DMS153 treated with DMSO at 0.1 percent for 48 hours (cell line): ENCODE results near the gene STK32B.

ENCODE experiments used
- DNase-seq: peaks from one replicate; lab custom pipeline; 2025; ENCODE audit not compliant: unreplicated experiment; lab: John Stamatoyannopoulos, UW

The STK32B gene

GRCh38 chr4:5463361-5463760 lies 412.1 kb downstream of the STK32B start:
- DNase-seq = no peak

DNA sequence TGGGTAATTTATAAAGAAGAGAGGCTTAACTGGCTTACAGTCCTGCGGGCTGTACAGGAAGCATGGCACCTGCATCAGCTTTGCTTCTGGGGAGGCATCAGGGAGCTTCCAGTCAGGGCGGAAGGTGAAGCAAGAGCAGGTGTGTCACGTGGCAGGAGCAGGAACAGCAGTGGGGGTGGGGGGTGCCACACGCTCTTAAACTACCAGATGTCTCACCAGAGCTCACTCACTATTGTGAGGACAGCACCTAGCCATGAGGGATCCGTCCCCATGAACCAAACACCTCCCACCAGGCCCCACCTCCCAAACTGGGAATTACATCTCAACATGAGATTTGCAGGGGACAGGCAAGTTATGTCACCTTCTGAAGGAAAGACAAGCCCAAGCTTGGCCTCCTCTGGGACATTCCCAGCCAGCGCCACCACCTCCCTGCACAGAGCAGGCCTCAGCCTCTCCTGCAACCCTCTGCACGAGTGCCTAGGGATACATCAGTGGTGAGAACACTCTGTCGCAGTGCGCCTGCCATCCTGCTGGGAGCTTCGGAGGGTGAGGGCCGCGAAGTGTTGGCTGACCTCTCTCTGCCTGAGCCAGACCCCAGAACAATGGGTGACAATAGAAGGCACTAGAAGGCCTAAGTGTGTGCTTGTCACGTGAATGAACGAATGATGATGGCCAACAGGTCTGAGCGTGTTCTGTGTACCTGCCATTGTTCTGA lies 412.8 kb downstream of the STK32B start:
- DNase-seq = no peak

GRCh38 chr4:5465529-5465928 lies 414.2 kb downstream of the STK32B start:
- DNase-seq = no peak

- DNase-seq = no peak
Observed at GRCh38 chr4:5465956-5466355, 414.7 kb downstream of the STK32B start.

DNA sequence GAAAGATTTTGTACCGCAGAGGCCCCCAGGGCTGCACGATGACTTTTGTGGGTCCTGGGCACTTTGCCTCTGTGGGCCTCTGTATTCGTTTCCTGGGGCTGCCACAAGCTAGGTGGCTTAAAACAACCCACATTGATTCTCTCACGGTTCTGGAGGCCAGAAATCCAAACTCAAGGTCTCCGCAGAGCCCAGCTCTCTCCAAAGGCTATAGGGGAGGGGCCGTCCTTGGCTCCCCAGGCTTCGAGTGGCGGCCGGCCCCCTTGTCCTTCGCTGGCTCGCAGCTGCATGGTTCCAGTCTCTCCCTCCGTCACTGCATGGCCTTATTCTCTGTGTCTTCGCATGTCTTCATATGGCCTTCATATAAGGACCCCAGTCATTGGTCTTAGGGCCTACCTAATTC lies 415.8 kb downstream of the STK32B start:
- DNase-seq = no peak

- DNase-seq = no peak
Observed at GRCh38 chr4:5469151-5469775, 418.0 kb downstream of the STK32B start.

DNA sequence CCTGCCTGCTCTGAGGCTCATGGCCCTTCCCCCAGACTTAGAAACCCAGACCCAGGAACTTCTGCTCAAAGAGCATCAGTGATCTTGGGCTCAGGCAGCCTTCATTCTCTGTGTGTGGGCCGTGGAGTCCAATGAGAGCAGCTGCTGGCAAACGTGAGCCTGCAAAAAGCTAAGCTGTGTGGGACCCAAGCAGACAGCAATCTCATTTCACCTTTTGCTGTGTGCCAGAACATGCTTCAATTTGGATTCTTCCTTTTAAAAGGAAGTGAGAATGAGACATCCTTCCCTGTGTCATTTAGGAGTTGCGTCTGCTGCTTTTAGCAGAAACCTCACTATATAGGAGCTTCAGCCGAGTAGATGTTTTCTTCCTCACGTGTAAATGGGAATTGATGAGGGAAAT lies 418.6 kb downstream of the STK32B start:
- DNase-seq = no peak

- DNase-seq = no peak
Observed at GRCh38 chr4:5470318-5471198, 419.3 kb downstream of the STK32B start.

GRCh38 chr4:5471206-5471605 lies 419.9 kb downstream of the STK32B start:
- no peak for DNase-seq

GRCh38 chr4:5471691-5472090 lies 420.4 kb downstream of the STK32B start:
- DNase-seq = no peak

DNA sequence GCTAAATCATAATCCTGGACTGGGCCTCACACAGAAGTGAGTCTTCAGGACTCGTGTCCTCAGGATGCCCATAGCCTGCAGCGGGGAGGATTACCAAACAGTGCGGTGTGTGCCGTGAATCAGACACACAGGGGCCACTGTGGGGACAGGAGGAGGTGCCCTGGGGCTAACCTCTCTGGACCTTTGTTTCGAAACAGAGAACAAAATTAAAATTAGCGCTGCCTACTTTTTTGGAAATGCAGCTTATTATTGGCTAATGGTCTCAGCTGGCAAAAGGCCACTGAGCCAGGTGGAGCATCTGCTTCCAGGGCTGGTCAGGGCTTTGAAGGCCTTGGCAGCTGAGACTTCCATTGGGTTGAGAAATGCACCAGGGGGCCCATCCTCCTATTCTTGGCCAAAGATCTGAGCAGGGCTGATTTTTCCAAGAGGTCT lies 420.9 kb downstream of the STK32B start:
- no peak for DNase-seq

DNA sequence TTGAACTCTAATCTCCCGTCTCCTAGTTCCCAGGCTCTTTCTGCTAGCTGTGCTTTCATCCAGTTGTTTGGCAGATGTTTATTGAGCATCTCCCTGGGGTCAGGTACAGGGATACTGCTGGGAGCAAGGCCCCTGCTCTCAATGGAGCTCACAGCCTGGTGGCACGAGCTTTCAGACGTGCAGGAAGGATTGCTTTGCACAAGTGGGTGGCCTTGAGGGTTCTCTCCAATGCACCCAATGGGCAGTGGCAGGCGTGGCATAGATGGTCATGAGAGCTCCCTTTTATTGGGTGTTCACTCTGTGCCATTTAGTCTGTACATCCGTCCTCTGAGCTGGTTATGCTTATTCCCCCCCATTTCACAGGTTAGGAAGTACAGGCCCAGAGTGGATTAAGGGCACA lies 421.8 kb downstream of the STK32B start:
- no peak for DNase-seq

- DNase-seq = no peak
Observed at GRCh38 chr4:5474756-5475155, 423.5 kb downstream of the STK32B start.

GRCh38 chr4:5477613-5478012 lies 426.3 kb downstream of the STK32B start:
- DNase-seq = no peak

DNA sequence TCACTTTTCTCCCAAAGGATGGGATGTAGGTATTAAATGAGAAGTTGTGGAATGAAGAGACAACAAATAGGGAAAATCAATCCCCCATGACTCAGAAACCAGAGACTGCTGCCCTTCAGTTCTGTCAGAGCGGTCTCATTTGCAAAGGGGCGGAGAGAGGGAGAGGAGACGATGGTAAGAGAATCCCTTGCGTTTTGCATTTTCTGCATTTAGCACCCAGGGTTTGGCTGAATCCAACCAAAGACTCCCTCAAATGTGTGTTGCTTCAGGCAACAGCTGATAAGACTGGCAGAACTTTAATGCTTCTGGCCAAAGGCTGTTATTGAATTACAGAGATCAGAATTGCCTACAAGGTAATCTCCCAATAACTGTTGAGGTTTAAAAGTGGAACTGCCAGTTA lies 426.9 kb downstream of the STK32B start:
- no peak for DNase-seq

GRCh38 chr4:5478697-5479096 lies 427.4 kb downstream of the STK32B start:
- DNase-seq = no peak

DNA sequence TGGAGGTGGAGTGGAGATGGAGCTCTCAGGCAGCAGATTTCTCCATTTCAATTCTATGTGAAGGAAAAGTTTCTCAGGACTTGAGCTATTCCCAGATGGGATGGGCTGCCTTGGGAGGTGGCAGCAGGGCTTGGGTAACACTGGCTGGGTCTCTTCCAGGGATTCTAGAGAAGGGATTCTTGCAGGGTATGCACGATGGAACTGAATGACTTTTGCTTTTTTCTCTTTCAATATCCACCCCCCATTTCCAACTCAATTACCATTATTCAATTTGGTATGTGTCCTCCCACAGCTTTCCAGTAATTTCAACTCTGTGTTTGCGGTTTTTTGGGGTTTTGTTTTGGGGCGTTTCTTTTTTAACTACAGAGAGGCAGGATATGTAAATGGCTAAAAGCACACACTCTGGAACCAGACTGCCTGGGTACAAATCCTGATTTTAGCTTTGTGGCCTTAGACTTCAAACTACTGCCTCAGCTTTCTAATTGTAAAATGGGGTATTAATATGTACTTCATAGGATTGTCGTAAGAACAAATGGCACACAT lies 428.3 kb downstream of the STK32B start:
- no peak for DNase-seq

DNA sequence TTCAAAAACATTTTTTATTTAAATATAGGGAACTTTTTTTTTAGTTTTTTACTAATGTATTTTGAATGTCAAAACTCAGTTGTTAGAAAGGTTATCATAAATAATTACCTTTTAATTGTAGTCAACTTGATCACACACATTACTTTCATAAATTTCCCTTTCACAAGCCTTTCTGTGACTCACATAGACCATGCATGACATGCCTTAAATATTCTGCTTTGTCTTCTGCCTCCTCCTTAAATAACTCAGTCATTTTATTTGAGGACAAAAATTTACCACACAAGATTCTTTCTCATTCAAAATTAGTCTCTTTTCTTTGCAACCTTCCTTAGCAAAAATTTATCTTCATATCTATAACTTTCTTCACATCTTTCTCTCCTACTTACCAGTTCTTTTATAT lies 437.1 kb downstream of the STK32B start:
- no peak for DNase-seq

DNA sequence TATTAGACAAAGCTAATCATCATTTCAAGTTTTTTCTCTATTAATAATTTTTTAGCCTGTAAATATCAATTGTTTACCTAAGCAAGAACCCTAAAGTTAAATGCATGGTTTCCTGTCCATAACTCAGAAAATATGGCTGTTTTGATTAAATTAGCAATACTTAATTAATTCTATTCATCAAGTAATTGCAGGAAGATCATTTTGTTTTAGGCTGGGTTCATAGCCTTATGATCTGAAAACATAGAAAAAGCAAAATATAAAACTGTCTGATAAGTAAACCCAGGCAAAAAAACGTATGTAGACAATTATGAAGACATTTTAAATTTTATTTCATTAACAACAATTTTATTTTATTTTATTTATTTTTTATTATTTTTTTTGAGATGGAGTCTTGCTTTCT lies 438.0 kb downstream of the STK32B start:
- no peak for DNase-seq

DNA sequence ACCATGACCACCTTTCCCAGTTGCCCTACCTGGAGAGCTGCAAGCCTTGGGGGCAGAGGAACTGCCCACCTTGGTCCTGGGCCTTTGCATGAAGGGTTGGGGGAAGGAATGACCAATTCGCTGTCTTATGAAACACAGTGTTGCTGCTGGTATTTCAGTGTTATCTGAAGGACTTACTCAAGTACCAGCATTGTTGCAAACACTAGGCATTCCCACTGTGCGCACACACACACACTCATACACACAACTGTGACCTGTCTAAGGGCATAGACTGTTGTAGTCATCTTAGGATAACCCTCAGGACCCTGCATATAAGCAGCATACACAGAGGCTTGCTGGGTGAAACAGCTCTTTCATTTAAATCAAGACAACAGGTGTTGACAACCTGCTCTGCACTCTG lies 446.2 kb downstream of the STK32B start:
- no peak for DNase-seq

GRCh38 chr4:5500165-5500564 lies 448.9 kb downstream of the STK32B start:
- no peak for DNase-seq
